Measurements from ENCODE around the gene KRTAP9-8. TPM values are rescaled to one million over a fixed set of nuclear protein-coding genes. Genes with fewer than 3 reads are reported as not detected.

The KRTAP9-8 gene
- total RNA-seq, 1 experiment from 2014 or later = not detected

GRCh38 chr17:41284043-41284442 is 46.2 kb downstream of the KRTAP9-8 start:
- no peaks in the 10 kb centered on the region for H3K36me3 Mint-ChIP-seq (ENCODE audit: insufficient read depth, unreplicated experiment)
- intact Hi-C loops (cut with micrococcal nuclease; ENCODE audit: unreplicated experiment) = no loop called here
- peaks cover 2% of the 10 kb centered on the region for H3K9me3 Mint-ChIP-seq (ENCODE audit: low read depth, unreplicated experiment)
- H3K27ac Mint-ChIP-seq (ENCODE audit: unreplicated experiment) = no peak overlapping the region
- H3K27me3 Mint-ChIP-seq (ENCODE audit: unreplicated experiment) = no peaks in the 10 kb centered on the region
- no TSS peak for BruUV-seq (replicated peaks)
- H3K4me3 Mint-ChIP-seq (ENCODE audit: low read depth, unreplicated experiment) = no peak overlapping the region
- no peak for DNase-seq
- no peak for TF ChIP-seq CTCF (IDR thresholded peaks at IDR 0.05; ENCODE audit: unreplicated experiment)
- H3K4me1 Mint-ChIP-seq (ENCODE audit: low read depth, unreplicated experiment) = peaks cover 38% of the 10 kb centered on the region
- CTCF ChIA-PET = interaction anchor here (0.5 kb wide), 1 partner anchor 11 kb away, joined by 3 read pairs; no protein-coding TSS in a partner anchor

GRCh38 chr17:41284546-41284945 is 46.7 kb downstream of the KRTAP9-8 start:
- no peak for DNase-seq
- TF ChIP-seq CTCF (IDR thresholded peaks at IDR 0.05; ENCODE audit: unreplicated experiment) = no peak
- no TSS peak for BruUV-seq (replicated peaks)
- Mint-ChIP-seq H3K27ac (ENCODE audit: unreplicated experiment) (no peak overlapping the region), H3K4me1 (ENCODE audit: low read depth, unreplicated experiment) (peaks cover 38% of the 10 kb centered on the region), H3K4me3 (ENCODE audit: low read depth, unreplicated experiment) (no peak overlapping the region), H3K9me3 (ENCODE audit: low read depth, unreplicated experiment) (peaks cover 2% of the 10 kb centered on the region), H3K36me3 (ENCODE audit: insufficient read depth, unreplicated experiment) (no peaks in the 10 kb centered on the region), H3K27me3 (ENCODE audit: unreplicated experiment) (no peaks in the 10 kb centered on the region)
- intact Hi-C loops (cut with micrococcal nuclease; ENCODE audit: unreplicated experiment) = no loop called here
- CTCF ChIA-PET = no interaction called here

- H3K36me3 Mint-ChIP-seq (ENCODE audit: insufficient read depth, unreplicated experiment) = no peaks in the 10 kb centered on the region
- H3K4me1 Mint-ChIP-seq (ENCODE audit: low read depth, unreplicated experiment) = peaks cover 38% of the 10 kb centered on the region
- CTCF ChIA-PET = interaction anchor here (0.7 to 1.3 kb wide), 3 partner anchors 35 to 155 kb away, joined by 3 to 4 read pairs (median 4); no protein-coding TSS in a partner anchor
- no peaks in the 10 kb centered on the region for H3K27me3 Mint-ChIP-seq (ENCODE audit: unreplicated experiment)
- peak overlapping the region; percentile 36 for H3K27ac Mint-ChIP-seq (ENCODE audit: unreplicated experiment)
- no peak for TF ChIP-seq CTCF (IDR thresholded peaks at IDR 0.05; ENCODE audit: unreplicated experiment)
- no peak overlapping the region for H3K4me3 Mint-ChIP-seq (ENCODE audit: low read depth, unreplicated experiment)
- no peak for DNase-seq
- H3K9me3 Mint-ChIP-seq (ENCODE audit: low read depth, unreplicated experiment) = peaks cover 2% of the 10 kb centered on the region
- intact Hi-C loops (cut with micrococcal nuclease; ENCODE audit: unreplicated experiment) = no loop called here
- no TSS peak for BruUV-seq (replicated peaks)
Observed at GRCh38 chr17:41287050-41287449, 49.3 kb downstream of the KRTAP9-8 start.

Other genes with a start within 250 kb of the KRTAP9-8 start
- gene KRTAP3-3, start 243.8 kb upstream of the KRTAP9-8 start, total RNA-seq (2022) = not detected in 2 replicates
- gene KRTAP3-2, start 238.1 kb upstream of the KRTAP9-8 start, total RNA-seq (2022) = not detected in 2 replicates
- gene KRTAP3-1, start 228.9 kb upstream of the KRTAP9-8 start, total RNA-seq (2022) = not detected in 2 replicates
- gene KRTAP1-5, start 210.8 kb upstream of the KRTAP9-8 start, total RNA-seq (2022) = not detected in 2 replicates
- gene KRTAP1-4, start 207.8 kb upstream of the KRTAP9-8 start, total RNA-seq (2022) = not detected in 2 replicates
- not detected in 2 replicates for gene KRTAP1-3, start 203.1 kb upstream of the KRTAP9-8 start, total RNA-seq (2022)
- 10.2 and 15.9 TPM in 2 replicates for gene KRTAP1-1, start 196.5 kb upstream of the KRTAP9-8 start, total RNA-seq (2022)
- not detected in 2 replicates for gene KRTAP2-1, start 190.7 kb upstream of the KRTAP9-8 start, total RNA-seq (2022)
- not detected in 2 replicates for gene KRTAP2-2, start 182.8 kb upstream of the KRTAP9-8 start, total RNA-seq (2022)
- 9.4 and 18.2 TPM in 2 replicates for gene KRTAP2-3, start 177.9 kb upstream of the KRTAP9-8 start, total RNA-seq (2022)
- gene KRTAP2-4, start 172.1 kb upstream of the KRTAP9-8 start, total RNA-seq (2022) = not detected in 2 replicates
- not detected in 2 replicates for gene KRTAP4-7, start 153.8 kb upstream of the KRTAP9-8 start, total RNA-seq (2022)
- gene KRTAP4-8, start 139.9 kb upstream of the KRTAP9-8 start, total RNA-seq (2022) = not detected in 2 replicates
- gene KRTAP4-16, start 135.8 kb upstream of the KRTAP9-8 start, total RNA-seq (2022) = not detected in 2 replicates
- gene KRTAP4-9, start 132.6 kb upstream of the KRTAP9-8 start, total RNA-seq (2022) = not detected in 2 replicates
- gene KRTAP4-11, start 119.6 kb upstream of the KRTAP9-8 start, total RNA-seq (2022) = not detected in 2 replicates
- not detected in 2 replicates for gene KRTAP4-12, start 113.8 kb upstream of the KRTAP9-8 start, total RNA-seq (2022)
- gene KRTAP4-6, start 97.5 kb upstream of the KRTAP9-8 start, total RNA-seq (2022) = not detected in 2 replicates
- not detected in 2 replicates for gene KRTAP4-5, start 88.2 kb upstream of the KRTAP9-8 start, total RNA-seq (2022)
- not detected in 2 replicates for gene KRTAP4-4, start 77.3 kb upstream of the KRTAP9-8 start, total RNA-seq (2022)
- not detected in 2 replicates for gene KRTAP4-3, start 69.8 kb upstream of the KRTAP9-8 start, total RNA-seq (2022)
- not detected in 2 replicates for gene KRTAP4-2, start 59.8 kb upstream of the KRTAP9-8 start, total RNA-seq (2022)
- not detected in 2 replicates for gene KRTAP4-1, start 53.1 kb upstream of the KRTAP9-8 start, total RNA-seq (2022)
- not detected in 2 replicates for gene KRTAP9-1, start 48.1 kb upstream of the KRTAP9-8 start, total RNA-seq (2022)
- gene KRTAP9-2, start 11.4 kb upstream of the KRTAP9-8 start, total RNA-seq (2022) = not detected in 2 replicates
- gene KRTAP9-3, start 5.5 kb upstream of the KRTAP9-8 start, total RNA-seq (2022) = not detected in 2 replicates
- not detected in 2 replicates for gene KRTAP9-4, start 11.7 kb downstream of the KRTAP9-8 start, total RNA-seq (2022)
- gene KRTAP9-9, start 17.4 kb downstream of the KRTAP9-8 start, total RNA-seq (2022) = not detected in 2 replicates
- gene KRTAP9-6, start 27.4 kb downstream of the KRTAP9-8 start, total RNA-seq (2022) = not detected in 2 replicates
- not detected in 2 replicates for gene KRTAP9-7, start 37.7 kb downstream of the KRTAP9-8 start, total RNA-seq (2022)
- not detected in 2 replicates for gene KRTAP29-1, start 64.9 kb downstream of the KRTAP9-8 start, total RNA-seq (2022)
- not detected in 2 replicates for gene KRTAP16-1, start 71.3 kb downstream of the KRTAP9-8 start, total RNA-seq (2022)
- not detected in 2 replicates for gene KRTAP17-1, start 77.7 kb downstream of the KRTAP9-8 start, total RNA-seq (2022)
- gene KRT33A, start 112.8 kb downstream of the KRTAP9-8 start, total RNA-seq (2022) = not detected in 2 replicates
- not detected in 2 replicates for gene KRT33B, start 131.8 kb downstream of the KRTAP9-8 start, total RNA-seq (2022)
- gene KRT34, start 144.3 kb downstream of the KRTAP9-8 start, total RNA-seq (2022) = not detected in 2 replicates
- gene KRT31, start 159.6 kb downstream of the KRTAP9-8 start, total RNA-seq (2022) = not detected in 2 replicates
- gene KRT37, start 186.6 kb downstream of the KRTAP9-8 start, total RNA-seq (2022) = not detected in 2 replicates
- gene KRT38, start 203.0 kb downstream of the KRTAP9-8 start, total RNA-seq (2022) = not detected in 2 replicates
- not detected in 2 replicates for gene KRT32, start 229.4 kb downstream of the KRTAP9-8 start, total RNA-seq (2022)
- gene KRT35, start 243.2 kb downstream of the KRTAP9-8 start, total RNA-seq (2022) = not detected in 2 replicates

Measured in Calu3 (cell line).